Activated T-helper 17 cell treated with anti-CD3 and anti-CD28 coated beads, Interleukin-2, amount 50 U/mL, for 72 hours (primary cell): ENCODE results near the gene CLTC. TPM values are rescaled to one million over a fixed set of nuclear protein-coding genes. Genes with fewer than 3 reads are reported as not detected.
"Not testable (repeated sequence)": the region's sequence is repeated elsewhere in the genome, so short reads cannot be mapped to it uniquely, and the experiment has no call there.

Experiments used
- ATAC-seq: fragments of 150-1000 bp; cut with Tn5 transposase; replicated peaks from 2 replicates; pipeline ENCODE4 v1.10.0; 2021; ENCODE audit warnings: mild to moderate bottlenecking, moderate library complexity
- H3K27ac Mint-ChIP-seq: one replicate; pipeline ENCODE4 v1.8.0; 2022; ENCODE audit warnings: mixed read lengths
- H3K27me3 Mint-ChIP-seq: one replicate; pipeline ENCODE4 v1.8.0; 2022; ENCODE audit warnings: mixed read lengths
- H3K36me3 Mint-ChIP-seq: one replicate; pipeline ENCODE4 v1.8.0; 2022; ENCODE audit warnings: low read depth, mild to moderate bottlenecking, mixed read lengths
- H3K4me1 Mint-ChIP-seq: one replicate; pipeline ENCODE4 v1.8.0; 2022; ENCODE audit warnings: mixed read lengths
- H3K4me3 Mint-ChIP-seq: one replicate; pipeline ENCODE4 v1.8.0; 2022; ENCODE audit warnings: mild to moderate bottlenecking, mixed read lengths
- H3K9me3 Mint-ChIP-seq: one replicate; pipeline ENCODE4 v1.8.0; 2022; ENCODE audit warnings: mixed read lengths
- total RNA-seq, 2 donors: library from RNA; stranded (reverse); gene quantifications; one replicate each; pipeline ENCODE4 v1.2.3, GENCODE V29; 2022

Gene CLTC
- total RNA-seq, 2 donors from 2014 or later, result 162 to 200 TPM

DNA sequence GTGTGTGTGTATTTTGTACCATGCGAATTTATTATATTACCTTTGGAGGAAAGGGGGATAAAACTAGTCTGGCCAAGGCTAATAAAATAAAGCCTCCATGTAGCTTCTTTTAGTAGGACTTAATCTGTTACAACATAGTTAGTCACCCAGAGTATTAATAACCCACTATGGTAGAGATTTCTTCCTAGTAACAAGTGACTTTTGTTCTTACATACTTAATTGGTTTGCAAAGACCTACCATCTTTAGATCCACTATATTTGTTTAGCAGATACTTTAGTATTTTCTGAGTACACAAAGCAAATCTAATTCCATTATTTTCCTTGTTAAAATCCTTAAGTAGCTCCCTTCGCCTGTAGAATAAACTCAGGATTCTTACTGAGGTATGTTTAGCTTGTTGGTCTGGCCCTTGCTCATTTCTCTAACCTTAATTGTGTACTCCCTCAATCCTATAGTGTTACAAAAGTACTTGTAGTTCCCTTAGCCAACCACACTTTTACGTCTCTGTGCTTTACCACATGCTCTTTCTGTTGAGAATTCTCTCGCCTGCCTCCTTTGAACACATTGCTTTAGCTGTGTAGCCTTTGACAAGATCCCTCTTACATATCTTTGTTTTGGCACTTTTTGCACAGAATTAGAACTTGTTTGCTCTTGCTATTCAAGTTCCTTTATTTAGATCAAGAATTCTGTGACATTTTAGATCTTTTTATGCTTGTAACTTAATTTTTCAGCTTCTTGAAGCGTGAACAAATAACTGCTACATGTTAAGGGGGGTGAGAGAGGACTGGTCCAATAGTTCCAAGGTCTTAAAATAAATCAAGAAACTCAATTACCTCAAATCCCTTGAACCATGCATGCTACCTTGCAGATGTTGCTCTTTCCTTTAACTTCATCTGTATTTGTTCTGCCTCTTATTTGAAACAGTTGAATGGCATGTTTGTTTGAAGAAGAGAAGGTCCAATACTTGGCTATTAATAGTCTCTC, 23.8 kb downstream of the CLTC start:
- no peak for ATAC-seq
- no peaks in the 10 kb centered on the region for H3K9me3 Mint-ChIP-seq
- no peaks in the 10 kb centered on the region for H3K27me3 Mint-ChIP-seq
- H3K27ac Mint-ChIP-seq, result no peak overlapping the region
- H3K36me3 Mint-ChIP-seq, result peaks cover 70% of the 10 kb centered on the region
- no peak overlapping the region for H3K4me3 Mint-ChIP-seq
- H3K4me1 Mint-ChIP-seq, result peaks cover 33% of the 10 kb centered on the region

DNA sequence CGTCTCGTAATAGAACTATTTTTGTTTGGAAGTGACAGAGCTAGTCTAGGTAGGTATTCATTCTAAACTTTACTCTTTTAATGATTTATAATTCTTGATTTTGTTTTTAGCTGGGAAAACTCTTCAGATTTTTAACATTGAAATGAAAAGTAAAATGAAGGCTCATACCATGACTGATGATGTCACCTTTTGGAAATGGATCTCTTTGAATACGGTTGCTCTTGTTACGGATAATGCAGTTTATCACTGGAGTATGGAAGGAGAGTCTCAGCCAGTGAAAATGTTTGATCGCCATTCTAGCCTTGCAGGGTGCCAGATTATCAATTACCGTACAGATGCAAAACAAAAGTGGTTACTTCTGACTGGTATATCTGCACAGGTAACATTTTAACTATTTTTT, 27.6 kb downstream of the CLTC start:
- ATAC-seq, result no peak
- peaks cover 37% of the 10 kb centered on the region for H3K4me1 Mint-ChIP-seq
- no peaks in the 10 kb centered on the region for H3K9me3 Mint-ChIP-seq
- peaks cover 100% of the 10 kb centered on the region for H3K36me3 Mint-ChIP-seq
- H3K27me3 Mint-ChIP-seq, result no peaks in the 10 kb centered on the region
- H3K4me3 Mint-ChIP-seq, result no peak overlapping the region
- no peak overlapping the region for H3K27ac Mint-ChIP-seq

DNA sequence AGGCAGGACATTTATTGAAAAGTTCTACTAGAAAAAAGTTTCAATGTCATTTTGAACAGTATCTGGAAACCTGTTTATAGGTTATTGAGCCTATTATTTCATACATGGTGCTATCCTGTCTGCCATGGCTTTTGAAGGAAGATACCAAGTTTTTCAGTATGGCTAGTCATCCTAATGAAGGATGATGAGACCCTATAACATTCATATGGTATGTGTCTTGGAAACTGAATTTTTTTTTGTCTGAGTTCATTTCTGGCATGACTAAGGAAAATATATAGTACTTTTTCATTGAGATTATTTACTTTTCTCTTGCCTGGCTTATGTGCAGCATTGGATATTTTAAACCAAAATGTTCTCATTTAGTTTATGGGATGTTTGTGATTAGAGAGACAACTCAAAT, 30.2 kb downstream of the CLTC start:
- Mint-ChIP-seq H3K36me3 (peaks cover 100% of the 10 kb centered on the region), H3K4me1 (peaks cover 24% of the 10 kb centered on the region), H3K4me3 (no peak overlapping the region), H3K27ac (no peak overlapping the region), H3K9me3 (no peaks in the 10 kb centered on the region), H3K27me3 (no peaks in the 10 kb centered on the region)
- no peak for ATAC-seq

DNA sequence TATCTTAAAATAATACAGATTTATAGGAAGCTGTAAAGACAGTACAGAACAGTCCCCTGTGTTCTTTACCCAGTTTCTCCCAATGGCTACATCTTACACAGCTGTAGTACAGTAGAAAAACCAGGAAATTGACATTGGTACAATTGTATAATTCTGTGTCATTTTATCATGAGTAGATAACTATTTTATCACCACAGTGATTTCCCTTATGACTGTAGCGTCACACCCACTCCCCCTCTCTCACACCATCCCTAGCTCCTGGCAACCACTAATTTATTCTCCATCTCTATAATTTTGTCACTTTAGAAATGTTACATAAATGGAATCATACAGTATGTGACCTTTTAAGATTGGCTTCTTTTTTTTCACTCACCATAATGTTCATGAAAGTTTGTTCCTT, 30.9 kb downstream of the CLTC start:
- peak overlapping the region; percentile 17 for H3K27ac Mint-ChIP-seq
- H3K36me3 Mint-ChIP-seq, result peaks cover 100% of the 10 kb centered on the region
- no peaks in the 10 kb centered on the region for H3K27me3 Mint-ChIP-seq
- H3K4me1 Mint-ChIP-seq, result peaks cover 24% of the 10 kb centered on the region
- peak; percentile 51 for ATAC-seq
- no peak overlapping the region for H3K4me3 Mint-ChIP-seq
- H3K9me3 Mint-ChIP-seq, result no peaks in the 10 kb centered on the region

DNA sequence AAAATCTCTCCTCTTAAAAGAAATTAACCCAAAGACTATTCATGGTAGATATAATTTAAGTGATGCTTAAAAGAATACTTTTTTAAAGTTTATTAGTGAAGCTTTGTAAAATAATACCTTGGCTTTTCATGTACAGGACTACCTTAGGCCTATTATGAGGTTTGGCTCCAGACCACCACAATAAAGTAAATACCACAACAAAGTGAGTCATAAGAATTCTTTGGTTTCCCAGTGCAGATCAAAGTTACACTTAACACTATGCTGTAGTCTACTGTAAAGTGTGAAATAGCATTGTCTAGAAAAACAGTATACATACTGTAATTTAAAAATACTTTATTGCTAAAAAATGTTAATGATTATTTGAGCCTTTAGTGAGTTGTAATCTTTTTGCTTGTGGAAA, 31.7 kb downstream of the CLTC start:
- H3K4me1 Mint-ChIP-seq, result peaks cover 24% of the 10 kb centered on the region
- peak; percentile 37 for ATAC-seq
- H3K9me3 Mint-ChIP-seq, result no peaks in the 10 kb centered on the region
- no peak overlapping the region for H3K4me3 Mint-ChIP-seq
- peaks cover 100% of the 10 kb centered on the region for H3K36me3 Mint-ChIP-seq
- no peaks in the 10 kb centered on the region for H3K27me3 Mint-ChIP-seq
- H3K27ac Mint-ChIP-seq, result peak overlapping the region; percentile 17

DNA sequence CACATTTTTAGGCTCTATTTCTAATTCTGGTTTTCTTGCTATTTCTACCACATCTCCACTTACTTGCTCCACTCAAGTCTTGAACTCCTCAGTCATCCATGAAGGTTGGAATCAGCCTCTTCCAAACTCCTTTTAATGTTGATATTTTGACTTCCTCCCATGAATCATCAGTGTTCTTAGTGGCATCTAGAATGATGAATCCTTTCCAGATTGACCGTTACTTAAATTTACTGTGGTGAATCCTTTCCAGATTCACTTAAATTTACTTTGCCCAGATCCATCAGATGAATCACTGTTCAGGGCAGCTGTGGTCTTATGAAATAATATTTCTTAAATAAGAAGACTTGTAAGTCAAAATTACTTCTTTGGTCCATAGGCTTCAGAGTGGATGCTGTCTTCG, 32.4 kb downstream of the CLTC start:
- Mint-ChIP-seq H3K27me3 (no peaks in the 10 kb centered on the region), H3K4me1 (peaks cover 21% of the 10 kb centered on the region), H3K9me3 (no peaks in the 10 kb centered on the region), H3K27ac (peak overlapping the region; percentile 33), H3K4me3 (no peak overlapping the region), H3K36me3 (peaks cover 100% of the 10 kb centered on the region)
- ATAC-seq, result no peak

DNA sequence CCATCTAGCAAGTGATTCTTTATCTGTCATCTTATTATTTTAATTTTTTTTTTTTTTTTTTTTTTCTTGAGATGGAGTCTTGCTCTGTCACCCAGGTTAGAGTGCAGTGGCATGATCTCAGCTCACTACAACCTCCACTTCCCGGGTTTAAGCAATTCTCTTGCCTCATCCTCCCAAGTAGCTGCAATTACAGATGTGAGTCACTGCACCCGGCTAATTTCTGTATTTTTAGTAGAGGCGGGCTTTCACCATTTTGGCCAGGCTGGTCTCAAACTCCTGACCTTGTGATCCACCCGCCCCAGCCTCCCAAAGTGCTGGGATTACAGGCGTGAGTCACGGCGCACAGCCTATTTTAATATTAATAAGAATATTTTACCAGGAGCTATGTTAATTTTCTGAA, 36.9 kb downstream of the CLTC start:
- ATAC-seq, H3K27ac Mint-ChIP-seq, H3K4me1 Mint-ChIP-seq, H3K9me3 Mint-ChIP-seq, H3K4me3 Mint-ChIP-seq, H3K27me3 Mint-ChIP-seq: not testable (repeated sequence)
- peaks cover 100% of the 10 kb centered on the region for H3K36me3 Mint-ChIP-seq

DNA sequence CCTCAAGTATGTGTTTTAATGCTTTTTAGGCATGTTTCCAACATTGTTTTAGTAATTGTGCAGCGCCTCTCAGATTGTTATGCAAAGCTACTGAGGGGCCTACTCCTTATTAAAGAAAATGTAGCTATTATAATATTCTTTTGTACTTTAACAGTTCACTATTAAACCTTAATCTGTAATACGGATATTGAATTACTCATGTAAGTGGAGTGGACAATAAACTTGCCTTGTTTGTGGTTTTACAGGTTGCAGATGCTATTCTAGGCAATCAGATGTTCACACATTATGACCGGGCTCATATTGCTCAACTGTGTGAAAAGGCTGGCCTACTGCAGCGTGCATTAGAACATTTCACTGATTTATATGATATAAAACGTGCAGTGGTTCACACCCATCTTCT, 46.5 kb downstream of the CLTC start:
- Mint-ChIP-seq H3K27me3 (no peaks in the 10 kb centered on the region), H3K36me3 (peaks cover 100% of the 10 kb centered on the region), H3K4me1 (peaks cover 9% of the 10 kb centered on the region), H3K4me3 (no peak overlapping the region), H3K9me3 (no peaks in the 10 kb centered on the region), H3K27ac (no peak overlapping the region)
- ATAC-seq, result no peak

DNA sequence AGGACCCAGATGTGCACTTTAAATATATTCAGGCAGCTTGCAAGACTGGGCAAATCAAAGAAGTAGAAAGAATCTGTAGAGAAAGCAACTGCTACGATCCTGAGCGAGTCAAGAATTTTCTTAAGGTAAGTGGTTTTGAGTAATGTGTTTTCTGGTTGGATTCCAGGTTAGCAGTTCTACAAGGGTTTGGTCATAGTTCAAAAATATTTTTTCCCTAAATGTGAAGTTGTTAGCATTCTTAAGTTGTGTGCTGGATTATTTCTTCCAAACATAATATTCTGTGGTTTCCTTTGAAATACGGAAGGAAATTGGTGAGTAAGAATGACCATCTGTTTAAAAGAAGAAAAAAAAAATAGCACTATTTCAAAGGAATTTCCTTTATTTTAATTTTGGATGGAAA, 49.1 kb downstream of the CLTC start:
- peak; percentile 18 for ATAC-seq
- Mint-ChIP-seq H3K27me3 (no peaks in the 10 kb centered on the region), H3K4me1 (peaks cover 14% of the 10 kb centered on the region), H3K36me3 (peaks cover 97% of the 10 kb centered on the region), H3K4me3 (no peak overlapping the region), H3K27ac (peak overlapping the region; percentile 74), H3K9me3 (no peaks in the 10 kb centered on the region)

DNA sequence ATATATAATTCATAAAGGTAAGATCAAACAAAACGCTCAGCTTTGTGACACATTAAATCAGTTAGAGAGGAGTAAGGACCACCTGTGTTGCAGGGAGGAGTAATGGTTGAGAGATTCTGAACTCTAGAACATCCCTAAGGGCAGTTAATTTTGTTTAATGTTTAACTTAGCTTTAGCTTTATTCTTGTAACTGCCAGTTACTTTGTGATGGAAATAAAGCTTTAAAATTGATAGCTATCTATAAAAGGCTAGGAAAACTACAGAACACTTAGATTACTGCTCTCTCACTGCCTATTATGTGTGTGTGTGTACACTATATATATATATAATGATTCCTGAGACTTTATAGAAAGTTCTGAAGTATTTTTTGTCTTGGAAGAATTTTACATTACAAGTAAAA, 49.7 kb downstream of the CLTC start:
- Mint-ChIP-seq H3K27me3 (no peaks in the 10 kb centered on the region), H3K9me3 (no peaks in the 10 kb centered on the region), H3K36me3 (peaks cover 97% of the 10 kb centered on the region), H3K4me3 (no peak overlapping the region), H3K27ac (peak overlapping the region; percentile 74), H3K4me1 (peaks cover 14% of the 10 kb centered on the region)
- no peak for ATAC-seq

DNA sequence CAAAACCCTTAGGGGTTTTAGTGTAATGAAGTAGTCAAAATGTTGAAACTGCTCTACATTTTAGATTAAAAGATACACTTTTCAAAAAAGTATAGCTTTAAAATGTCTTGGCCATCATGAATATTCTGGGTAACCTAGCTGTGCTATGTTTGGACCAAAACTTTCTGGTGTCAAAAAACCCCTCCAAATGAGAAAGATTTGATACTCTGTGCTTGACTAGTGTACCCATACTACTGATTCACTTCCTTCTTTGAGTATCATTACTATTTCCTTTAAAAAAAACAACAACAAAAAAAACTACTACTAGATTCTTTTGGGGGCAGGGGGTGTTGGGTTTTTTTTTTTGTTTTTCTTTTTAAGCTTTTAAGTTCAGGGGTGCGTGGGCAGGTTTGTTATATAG, 50.2 kb downstream of the CLTC start:
- Mint-ChIP-seq H3K27ac (peak overlapping the region; percentile 74), H3K4me3 (no peak overlapping the region), H3K9me3 (no peaks in the 10 kb centered on the region), H3K4me1 (peaks cover 14% of the 10 kb centered on the region), H3K27me3 (no peaks in the 10 kb centered on the region), H3K36me3 (peaks cover 97% of the 10 kb centered on the region)
- peak; percentile 63 for ATAC-seq

DNA sequence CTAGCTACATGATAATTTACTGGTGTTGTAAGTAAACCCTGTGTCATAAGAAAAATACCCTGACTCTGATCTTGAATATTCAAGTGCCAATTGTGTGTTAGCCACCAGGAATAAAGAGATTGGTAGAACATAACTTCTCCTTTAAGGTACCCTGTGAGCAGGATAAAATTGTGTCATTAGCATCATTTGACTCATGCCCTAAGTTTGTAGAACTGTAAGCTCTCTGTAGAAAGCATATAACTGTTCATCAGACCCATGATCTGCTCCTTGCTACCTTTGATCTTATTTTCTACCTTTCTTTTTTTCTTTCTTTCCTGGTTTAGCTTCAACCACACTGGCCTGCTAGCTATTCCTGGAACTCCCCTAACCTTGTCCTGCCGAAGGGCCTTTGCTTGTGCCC, 51.7 kb downstream of the CLTC start:
- ATAC-seq, result peak; percentile 54
- H3K36me3 Mint-ChIP-seq, result peaks cover 97% of the 10 kb centered on the region
- H3K9me3 Mint-ChIP-seq, result no peaks in the 10 kb centered on the region
- peaks cover 14% of the 10 kb centered on the region for H3K4me1 Mint-ChIP-seq
- H3K27me3 Mint-ChIP-seq, result no peaks in the 10 kb centered on the region
- H3K27ac Mint-ChIP-seq, result peak overlapping the region; percentile 74
- H3K4me3 Mint-ChIP-seq, result no peak overlapping the region

DNA sequence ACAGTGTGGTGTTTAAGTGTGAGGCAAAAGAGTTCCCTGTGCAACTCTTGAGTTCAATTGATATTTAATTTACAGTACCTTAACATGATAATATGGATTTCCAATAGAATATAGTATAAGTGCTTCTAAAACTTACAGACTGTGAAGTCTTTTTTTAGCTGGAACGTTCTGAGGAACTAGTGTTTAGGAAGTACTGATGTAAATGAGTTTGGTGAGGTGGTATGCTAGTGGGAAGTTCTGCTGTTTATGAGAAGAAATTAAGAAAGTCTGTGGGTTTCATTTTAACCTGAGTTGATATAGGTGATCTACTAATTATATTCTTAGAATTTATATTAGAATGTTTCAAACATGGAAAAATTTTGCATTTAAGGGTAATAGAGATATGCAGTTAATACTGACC, 55.5 kb downstream of the CLTC start:
- H3K36me3 Mint-ChIP-seq, result peaks cover 97% of the 10 kb centered on the region
- no peak for ATAC-seq
- peaks cover 12% of the 10 kb centered on the region for H3K4me1 Mint-ChIP-seq
- no peaks in the 10 kb centered on the region for H3K27me3 Mint-ChIP-seq
- H3K4me3 Mint-ChIP-seq, result no peak overlapping the region
- H3K27ac Mint-ChIP-seq, result peak overlapping the region; percentile 54
- H3K9me3 Mint-ChIP-seq, result no peaks in the 10 kb centered on the region

DNA sequence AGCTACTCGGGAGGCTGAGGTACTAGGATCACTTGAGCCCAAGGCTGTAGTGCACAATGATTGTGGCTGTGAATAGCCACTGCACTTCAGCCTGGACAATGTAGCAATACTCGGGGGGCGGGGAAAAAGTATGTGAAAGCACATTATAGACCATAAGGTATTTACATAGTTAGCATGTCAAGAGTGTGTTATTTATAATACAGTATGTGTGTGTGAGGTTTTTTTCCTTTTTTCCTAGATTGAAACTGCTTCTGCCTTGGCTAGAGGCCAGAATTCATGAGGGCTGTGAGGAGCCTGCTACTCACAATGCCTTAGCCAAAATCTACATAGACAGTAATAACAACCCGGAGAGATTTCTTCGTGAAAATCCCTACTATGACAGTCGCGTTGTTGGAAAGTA, 57.0 kb downstream of the CLTC start:
- peaks cover 2% of the 10 kb centered on the region for H3K4me1 Mint-ChIP-seq
- H3K27ac Mint-ChIP-seq, result peak overlapping the region; percentile 25
- H3K4me3 Mint-ChIP-seq, result no peak overlapping the region
- no peaks in the 10 kb centered on the region for H3K9me3 Mint-ChIP-seq
- ATAC-seq, result no peak
- no peaks in the 10 kb centered on the region for H3K27me3 Mint-ChIP-seq
- peaks cover 97% of the 10 kb centered on the region for H3K36me3 Mint-ChIP-seq

DNA sequence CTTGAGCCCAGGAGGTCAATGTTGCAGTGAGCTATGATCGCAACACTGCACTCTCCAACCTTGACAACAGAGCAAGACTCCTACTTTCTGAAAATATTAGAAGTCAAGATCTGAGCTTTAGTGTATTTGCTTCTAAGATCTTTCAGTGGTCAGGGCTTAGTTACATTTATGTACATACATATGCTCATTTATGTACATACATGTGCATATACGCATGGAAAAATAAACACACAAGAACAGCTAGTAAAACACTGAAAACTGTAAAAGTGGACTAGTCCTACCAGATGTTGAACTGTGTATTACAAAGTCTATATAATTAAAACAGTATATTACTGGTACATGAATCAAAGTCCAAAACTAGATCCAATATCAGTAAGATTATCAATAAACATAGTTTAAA, 59.2 kb downstream of the CLTC start:
- Mint-ChIP-seq H3K9me3 (no peaks in the 10 kb centered on the region), H3K4me1 (no peaks in the 10 kb centered on the region), H3K36me3 (peaks cover 100% of the 10 kb centered on the region), H3K27me3 (no peaks in the 10 kb centered on the region), H3K27ac (no peak overlapping the region), H3K4me3 (no peak overlapping the region)
- no peak for ATAC-seq
